ENCODE measurements around the gene PTPRM. TPM values are rescaled to one million over a fixed set of nuclear protein-coding genes. Genes with fewer than 3 reads are reported as not detected.

The PTPRM gene
- total RNA-seq, 1 experiment from 2014 or later: 11.1 TPM

DNA sequence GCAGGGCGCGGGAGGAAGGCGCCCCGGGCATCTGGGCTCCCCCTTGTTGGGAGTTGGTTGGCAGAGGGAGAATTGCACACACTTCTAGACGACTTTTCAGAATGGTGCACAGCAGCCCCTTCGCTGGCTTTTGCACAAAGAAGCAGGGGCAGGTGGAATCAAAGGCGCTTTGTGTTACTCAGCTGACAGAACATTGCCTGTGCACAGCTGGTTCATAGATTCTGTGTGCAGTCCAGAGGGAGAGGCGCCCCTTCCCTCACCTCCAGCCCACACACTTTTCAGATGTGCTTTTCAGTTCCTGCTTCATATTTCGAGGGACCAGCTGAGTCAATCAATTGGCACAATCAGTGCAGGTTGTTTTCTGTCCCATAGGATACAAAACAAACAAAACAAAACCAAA lies 693.7 kb downstream of the PTPRM start:
- Mint-ChIP-seq H3K36me3 (no peaks in the 10 kb centered on the region), H3K27me3 (ENCODE audit: low read depth) (no peaks in the 10 kb centered on the region), H3K27ac (no peak overlapping the region), H3K9me3 (no peaks in the 10 kb centered on the region), H3K4me1 (peaks cover 27% of the 10 kb centered on the region), H3K4me3 (no peak overlapping the region)
- no peak for TF ChIP-seq PRRX2 (CRISPR knock-in tag; IDR thresholded peaks at IDR 0.05)
- no peak for TF ChIP-seq ZNF425 (CRISPR knock-in tag; conservative IDR thresholded peaks at IDR 0.05)
- no peak for TF ChIP-seq SOX15 (CRISPR knock-in tag; IDR thresholded peaks at IDR 0.05)
- TF ChIP-seq, protein P1, sequence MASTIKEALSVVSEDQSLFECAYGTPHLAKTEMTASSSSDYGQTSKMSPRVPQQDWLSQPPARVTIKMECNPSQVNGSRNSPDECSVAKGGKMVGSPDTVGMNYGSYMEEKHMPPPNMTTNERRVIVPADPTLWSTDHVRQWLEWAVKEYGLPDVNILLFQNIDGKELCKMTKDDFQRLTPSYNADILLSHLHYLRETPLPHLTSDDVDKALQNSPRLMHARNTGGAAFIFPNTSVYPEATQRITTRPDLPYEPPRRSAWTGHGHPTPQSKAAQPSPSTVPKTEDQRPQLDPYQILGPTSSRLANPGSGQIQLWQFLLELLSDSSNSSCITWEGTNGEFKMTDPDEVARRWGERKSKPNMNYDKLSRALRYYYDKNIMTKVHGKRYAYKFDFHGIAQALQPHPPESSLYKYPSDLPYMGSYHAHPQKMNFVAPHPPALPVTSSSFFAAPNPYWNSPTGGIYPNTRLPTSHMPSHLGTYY (CRISPR knock-in tag; IDR thresholded peaks at IDR 0.05): no peak
- no peak for TF ChIP-seq SP1 (CRISPR knock-in tag; conservative IDR thresholded peaks at IDR 0.05)
- TF ChIP-seq KAT7 (CRISPR knock-in tag; IDR thresholded peaks at IDR 0.05; ENCODE audit: borderline replicate concordance): no peak
- ChIA-PET POLR2A (no interaction called here), CTCF (no interaction called here)
- ATAC-seq: no peak
- no peak for DNase-seq (ENCODE audit: low spot score)

- DNase-seq (ENCODE audit: low spot score): no peak
- H3K36me3 Mint-ChIP-seq: no peaks in the 10 kb centered on the region
- no peak overlapping the region for H3K27ac Mint-ChIP-seq
- peaks cover 27% of the 10 kb centered on the region for H3K4me1 Mint-ChIP-seq
- H3K4me3 Mint-ChIP-seq: no peak overlapping the region
- ChIA-PET CTCF (no interaction called here), POLR2A (no interaction called here)
- H3K9me3 Mint-ChIP-seq: no peaks in the 10 kb centered on the region
- H3K27me3 Mint-ChIP-seq (ENCODE audit: low read depth): no peaks in the 10 kb centered on the region
- no peak for ATAC-seq
- TF ChIP-seq MAX (CRISPR knock-in tag; IDR thresholded peaks at IDR 0.05): no peak
- TF ChIP-seq MLX (CRISPR knock-in tag; IDR thresholded peaks at IDR 0.05): no peak
- no peak for TF ChIP-seq HMGXB4 (CRISPR knock-in tag; IDR thresholded peaks at IDR 0.05)
- TF ChIP-seq EMX1 (CRISPR knock-in tag; IDR thresholded peaks at IDR 0.05): no peak
- no peak for TF ChIP-seq ZBTB43 (CRISPR knock-in tag; IDR thresholded peaks at IDR 0.05)
- TF ChIP-seq E2F1 (CRISPR knock-in tag; IDR thresholded peaks at IDR 0.05): no peak
- TF ChIP-seq ZNF396 (CRISPR knock-in tag; IDR thresholded peaks at IDR 0.05; ENCODE audit: borderline replicate concordance): no peak
- TF ChIP-seq OVOL2 (CRISPR knock-in tag; IDR thresholded peaks at IDR 0.05; ENCODE audit: borderline replicate concordance): no peak
- TF ChIP-seq ATF3 (CRISPR knock-in tag; conservative IDR thresholded peaks at IDR 0.05): no peak
- no peak for TF ChIP-seq RORB (CRISPR knock-in tag; IDR thresholded peaks at IDR 0.05)
- TF ChIP-seq TEAD4 (CRISPR knock-in tag; IDR thresholded peaks at IDR 0.05): no peak
- TF ChIP-seq NFATC4 (CRISPR knock-in tag; IDR thresholded peaks at IDR 0.05): no peak
- no peak for TF ChIP-seq ZNF317 (CRISPR knock-in tag; IDR thresholded peaks at IDR 0.05; ENCODE audit: borderline replicate concordance, low read depth)
- TF ChIP-seq, protein P2, sequence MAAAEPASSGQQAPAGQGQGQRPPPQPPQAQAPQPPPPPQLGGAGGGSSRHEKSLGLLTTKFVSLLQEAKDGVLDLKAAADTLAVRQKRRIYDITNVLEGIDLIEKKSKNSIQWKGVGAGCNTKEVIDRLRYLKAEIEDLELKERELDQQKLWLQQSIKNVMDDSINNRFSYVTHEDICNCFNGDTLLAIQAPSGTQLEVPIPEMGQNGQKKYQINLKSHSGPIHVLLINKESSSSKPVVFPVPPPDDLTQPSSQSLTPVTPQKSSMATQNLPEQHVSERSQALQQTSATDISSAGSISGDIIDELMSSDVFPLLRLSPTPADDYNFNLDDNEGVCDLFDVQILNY (CRISPR knock-in tag; IDR thresholded peaks at IDR 0.05): no peak
- TF ChIP-seq AR (CRISPR knock-in tag; IDR thresholded peaks at IDR 0.05): no peak
Measured at GRCh38 chr18:8261651-8262091, 694.6 kb downstream of the PTPRM start.
